GM12873 (cell line): Measurements from ENCODE around the gene COL8A1.

Source experiments
- CTCF ChIP-seq: IDR thresholded peaks from 2 replicates; pipeline ENCODE4 v1.5.1; 2012; ENCODE audit warnings: low read depth, mild to moderate bottlenecking, moderate library complexity, low read length, control low read depth; ENCODE audit not compliant: insufficient read depth; ENCODE audit errors: missing control alignments

The COL8A1 gene

GRCh38 chr3:99755831-99756230, 117.4 kb downstream of the COL8A1 start:
- no peak for TF ChIP-seq CTCF

GRCh38 chr3:99757966-99758365, 119.6 kb downstream of the COL8A1 start:
- no peak for TF ChIP-seq CTCF

GRCh38 chr3:99758502-99759177, 120.2 kb downstream of the COL8A1 start:
- no peak for TF ChIP-seq CTCF

- TF ChIP-seq CTCF, result no peak
Observed at GRCh38 chr3:99760031-99760430, 121.6 kb downstream of the COL8A1 start.

DNA sequence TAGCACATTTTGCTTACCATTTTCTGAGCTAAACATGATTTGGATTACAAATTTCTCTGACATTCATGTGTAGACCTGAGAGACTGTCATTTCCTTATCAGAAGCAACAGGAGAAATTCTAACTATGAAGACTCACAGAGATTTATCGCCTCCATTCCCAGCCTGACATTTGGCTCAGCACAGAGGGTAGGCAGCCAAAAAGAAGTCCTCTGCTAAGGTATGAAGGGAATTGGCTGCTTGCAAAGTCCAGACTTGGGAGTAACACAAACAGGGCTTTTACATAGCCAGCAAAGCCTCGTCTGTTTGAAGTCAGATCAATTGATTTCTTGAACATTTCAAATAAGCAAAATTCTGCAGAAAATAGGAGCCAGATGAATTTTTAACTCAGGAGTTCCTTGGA, 122.2 kb downstream of the COL8A1 start:
- no peak for TF ChIP-seq CTCF

GRCh38 chr3:99761415-99762165, 123.2 kb downstream of the COL8A1 start:
- no peak for TF ChIP-seq CTCF

DNA sequence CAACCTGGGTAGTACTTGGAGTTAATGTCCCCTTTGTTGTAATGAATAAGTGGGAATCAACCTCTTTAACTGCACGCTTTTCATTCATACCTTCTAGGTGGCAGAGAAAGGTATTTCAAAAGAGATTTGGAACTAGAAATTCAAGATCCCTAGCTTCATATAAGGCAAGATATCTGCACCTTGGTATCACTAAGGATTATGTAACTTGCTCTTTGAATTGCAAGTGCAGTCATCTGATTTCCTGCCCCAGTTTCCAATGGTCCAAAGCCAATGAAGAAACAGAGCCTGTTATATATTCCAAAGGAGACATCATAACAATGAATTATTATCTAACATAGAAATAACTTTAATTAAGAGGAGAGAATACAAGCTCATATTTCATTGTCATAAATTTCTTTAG, 124.5 kb downstream of the COL8A1 start:
- no peak for TF ChIP-seq CTCF
